GM21786 (cell line): ENCODE measurements around the gene GALP.
"Not testable (repeated sequence)": the region's sequence is repeated elsewhere in the genome, so short reads cannot be mapped to it uniquely, and the experiment has no call there.

Experiments
- ATAC-seq: cut with Tn5 transposase; IDR thresholded peaks from one replicate; pipeline ENCODE4 v1.9.1; 2021; ENCODE audit not compliant: unreplicated experiment

The GALP gene

DNA sequence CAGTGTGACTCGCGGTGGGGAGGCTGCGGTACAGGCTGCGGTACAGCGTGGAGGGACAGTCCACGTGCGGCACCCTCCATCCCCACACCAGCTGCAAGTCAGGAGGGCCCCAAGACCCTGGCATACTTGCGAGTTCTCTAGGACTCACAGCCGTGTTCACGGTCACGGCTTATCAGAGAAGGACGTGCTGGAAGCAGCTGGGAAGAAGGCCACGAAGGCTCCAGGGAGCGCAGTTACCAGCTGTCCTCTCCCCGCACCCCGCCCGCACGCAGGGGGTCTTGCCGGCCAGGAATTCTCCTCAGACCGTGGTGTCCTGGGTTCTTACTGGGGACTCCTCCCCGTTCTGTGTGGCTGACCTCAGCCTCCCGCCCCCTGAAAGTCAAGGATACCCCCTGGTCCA is 28.5 kb upstream of the GALP start:
- ATAC-seq = no peak

DNA sequence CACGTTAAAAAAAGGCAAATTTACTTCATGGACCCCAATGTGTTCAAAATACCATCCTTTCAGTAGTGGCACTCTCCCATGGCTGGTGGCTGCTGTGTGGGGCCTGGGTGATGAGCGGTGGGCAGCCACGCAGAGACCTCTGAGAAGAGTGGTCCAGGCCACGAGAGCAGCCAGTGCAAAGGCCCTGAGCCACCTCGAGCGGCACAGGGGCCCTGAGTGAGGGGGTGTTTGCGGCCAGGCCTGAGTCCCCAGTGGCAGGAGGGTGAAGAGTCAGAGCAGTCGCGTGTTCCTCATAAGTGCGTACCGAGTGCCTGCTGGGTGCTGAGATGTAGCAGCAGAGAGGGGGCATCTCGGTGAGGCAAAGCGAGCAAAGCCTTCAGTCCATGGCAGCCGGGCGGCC is 27.7 kb upstream of the GALP start:
- ATAC-seq = no peak

DNA sequence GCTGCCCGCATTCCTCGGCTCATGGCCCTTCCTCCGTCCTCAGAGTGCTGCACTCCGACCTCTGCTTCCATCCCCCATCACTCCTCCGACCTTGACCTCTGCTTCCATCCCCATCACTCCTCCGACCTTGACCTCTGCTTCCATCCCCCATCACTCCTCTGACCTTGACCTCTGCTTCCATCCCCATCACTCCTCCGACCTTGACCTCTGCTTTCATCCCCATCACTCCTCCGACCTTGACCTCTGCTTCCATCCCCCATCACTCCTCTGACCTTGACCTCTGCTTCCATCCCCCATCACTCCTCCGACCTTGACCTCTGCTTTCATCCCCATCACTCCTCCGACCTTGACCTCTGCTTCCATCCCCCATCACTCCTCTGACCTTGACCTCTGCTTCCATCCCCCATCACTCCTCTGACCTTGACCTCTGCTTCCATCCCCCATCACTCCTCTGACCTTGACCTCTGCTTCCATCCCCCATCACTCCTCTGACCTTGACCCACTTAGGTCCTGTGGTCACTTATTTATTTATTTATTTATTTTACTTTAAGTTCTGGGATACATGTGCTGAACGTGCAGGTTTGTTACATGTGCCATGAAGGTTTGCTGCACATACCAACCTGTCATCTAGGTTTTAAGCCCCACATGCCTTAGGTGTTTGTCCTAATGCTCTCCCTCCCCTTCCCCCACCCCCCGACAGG is 26.7 kb upstream of the GALP start:
- ATAC-seq = not testable (repeated sequence)

DNA sequence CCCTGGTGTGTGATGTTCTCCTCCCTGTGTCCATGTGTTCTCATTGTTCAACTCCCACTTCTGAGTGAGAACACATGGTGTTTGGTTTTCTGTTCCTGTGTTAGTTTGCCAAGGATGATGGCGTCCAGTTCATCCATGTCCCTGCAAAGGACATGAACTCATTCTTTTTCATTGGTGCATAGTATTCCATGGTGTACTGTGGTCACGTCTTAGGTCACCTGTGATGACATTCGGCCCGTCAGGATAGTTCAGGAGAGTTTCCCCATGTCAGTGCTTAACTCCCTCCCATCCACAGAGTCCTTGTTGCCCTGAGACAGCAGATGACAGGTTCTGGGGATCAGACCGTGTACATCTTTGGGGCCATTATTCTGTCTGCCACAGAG is 26.2 kb upstream of the GALP start:
- ATAC-seq = no peak

DNA sequence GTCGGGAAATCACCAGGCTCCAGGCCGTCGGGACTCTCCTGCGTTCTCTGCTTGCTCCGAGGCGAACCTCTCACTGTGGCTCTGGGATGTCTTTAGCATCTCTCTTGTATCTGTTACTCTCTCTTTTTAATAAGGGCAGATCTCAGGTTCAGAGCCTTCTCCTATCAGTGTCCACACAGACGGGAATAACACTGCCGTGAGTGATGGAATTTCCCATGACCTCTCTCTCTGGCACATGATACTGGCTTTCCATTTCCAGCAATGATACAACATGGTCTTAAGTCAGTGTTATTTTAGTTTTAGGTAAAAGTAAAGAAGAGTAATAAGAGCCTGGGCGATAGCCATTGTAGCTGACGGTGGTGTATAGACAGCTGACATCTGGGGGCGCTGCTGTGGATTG is 25.4 kb upstream of the GALP start:
- ATAC-seq = no peak

DNA sequence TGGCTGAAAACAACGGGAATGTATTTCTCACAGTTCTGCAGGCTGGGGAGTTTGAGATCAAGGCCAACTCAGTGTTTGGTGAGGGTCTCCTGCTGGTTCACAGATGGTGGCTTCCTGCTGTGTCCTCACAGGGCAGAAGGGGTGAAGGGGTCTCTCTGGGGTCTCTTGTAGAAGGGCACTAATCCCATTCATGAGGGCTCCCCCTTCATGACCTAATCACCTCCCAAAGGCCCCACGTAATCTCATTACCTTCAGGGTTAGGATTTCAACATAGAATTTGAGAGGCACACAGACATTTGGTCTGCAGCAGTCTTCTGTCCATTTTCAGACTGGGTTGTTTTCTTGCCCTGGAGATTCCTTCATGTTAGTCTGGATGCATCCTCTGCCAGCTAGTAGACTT is 23.2 kb upstream of the GALP start:
- no peak for ATAC-seq

DNA sequence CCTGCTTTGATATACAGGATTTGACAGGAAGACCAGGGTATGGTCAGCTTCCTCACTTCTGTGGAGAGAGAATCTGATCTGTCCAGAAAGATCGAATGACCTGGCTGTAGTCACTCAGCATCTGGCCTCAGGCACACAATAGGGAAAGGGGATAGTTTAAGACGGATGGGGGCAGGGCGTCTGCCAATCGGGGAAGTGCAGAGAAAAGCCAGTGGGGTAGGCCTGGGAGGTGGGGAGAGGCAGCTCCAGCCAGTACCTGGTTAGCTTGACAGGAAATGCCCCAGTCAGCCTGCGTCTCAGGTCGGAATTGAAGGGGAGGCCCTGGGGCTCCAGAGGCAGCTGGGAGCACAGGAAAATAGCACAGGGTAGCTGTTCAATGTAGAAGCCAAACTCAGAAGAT is 22.3 kb upstream of the GALP start:
- ATAC-seq = no peak

DNA sequence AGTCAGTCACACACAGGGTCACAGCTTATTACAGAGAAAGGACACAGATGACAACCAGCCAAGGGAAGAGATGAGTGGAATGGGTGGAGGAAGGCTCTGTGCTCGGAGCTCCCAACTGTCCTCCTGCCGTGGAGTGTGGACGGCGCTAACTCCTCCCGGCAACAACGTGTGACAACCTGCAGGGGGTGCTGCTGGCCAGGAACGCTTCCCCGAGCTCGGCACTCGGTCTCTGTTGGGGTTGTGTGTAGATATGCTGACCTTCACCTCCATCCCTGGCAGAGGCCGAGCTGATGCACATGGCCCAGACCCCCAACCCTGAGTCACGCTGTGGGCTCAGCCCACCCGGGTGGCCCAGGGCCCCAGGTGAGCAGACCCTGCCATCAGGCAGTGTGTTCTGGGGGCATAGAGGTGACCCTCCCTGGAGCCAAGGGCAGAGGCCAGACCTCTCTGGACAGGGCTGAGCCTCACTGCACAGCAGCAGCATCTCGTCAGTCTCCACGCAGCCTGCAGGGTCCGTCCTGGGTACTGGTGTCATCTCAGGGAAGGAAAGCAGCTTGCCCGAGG is 20.6 kb upstream of the GALP start:
- no peak for ATAC-seq

DNA sequence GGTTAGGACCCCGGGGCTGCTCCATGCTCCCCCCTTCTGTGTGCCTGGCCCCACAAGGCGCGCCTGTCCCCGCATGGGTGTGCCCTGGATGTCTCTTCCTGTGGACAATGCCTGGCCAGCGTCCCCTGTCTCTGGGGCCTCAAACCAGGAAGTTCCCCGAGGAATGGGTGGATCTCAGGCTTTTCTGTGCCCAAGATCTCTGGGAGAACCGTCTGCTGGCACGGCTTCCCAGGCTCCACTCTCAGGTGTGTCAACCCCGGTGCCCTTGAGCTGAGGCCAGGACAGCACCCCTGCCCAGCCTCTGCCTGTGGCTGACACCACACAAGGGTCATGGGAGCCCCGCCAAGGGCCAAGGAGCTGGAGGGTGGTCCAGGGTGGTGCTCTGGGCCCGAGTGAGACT is 19.0 kb upstream of the GALP start:
- no peak for ATAC-seq

DNA sequence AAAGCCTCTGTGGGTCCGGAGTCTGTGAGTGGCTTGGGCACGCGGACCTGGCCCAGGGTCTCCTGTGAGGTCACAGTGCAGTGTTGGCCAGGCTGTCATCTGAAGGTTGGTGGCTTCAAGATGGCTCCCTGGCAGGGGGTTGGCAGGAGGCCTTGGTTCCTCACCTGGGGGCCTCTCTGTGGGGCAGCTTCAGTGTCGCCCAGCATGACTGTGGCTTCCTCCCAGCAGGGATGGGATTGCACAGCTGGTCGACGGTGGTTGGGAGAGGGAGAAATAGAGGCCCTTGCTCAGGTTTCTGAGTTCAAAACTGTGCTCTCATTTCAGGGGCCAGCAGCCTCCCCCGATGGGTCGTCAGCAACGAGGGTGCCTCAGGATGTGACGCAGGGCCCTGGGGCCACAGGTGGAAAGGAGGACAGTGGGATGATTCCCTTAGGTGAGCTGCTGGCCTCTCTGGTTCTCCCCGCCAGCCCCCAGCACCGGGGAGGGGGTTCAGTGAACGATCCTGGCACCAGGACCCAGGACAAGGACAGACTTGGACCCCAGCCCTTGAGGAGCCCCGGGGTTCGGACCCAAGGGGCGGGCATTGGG is 17.5 kb upstream of the GALP start:
- ATAC-seq = no peak

DNA sequence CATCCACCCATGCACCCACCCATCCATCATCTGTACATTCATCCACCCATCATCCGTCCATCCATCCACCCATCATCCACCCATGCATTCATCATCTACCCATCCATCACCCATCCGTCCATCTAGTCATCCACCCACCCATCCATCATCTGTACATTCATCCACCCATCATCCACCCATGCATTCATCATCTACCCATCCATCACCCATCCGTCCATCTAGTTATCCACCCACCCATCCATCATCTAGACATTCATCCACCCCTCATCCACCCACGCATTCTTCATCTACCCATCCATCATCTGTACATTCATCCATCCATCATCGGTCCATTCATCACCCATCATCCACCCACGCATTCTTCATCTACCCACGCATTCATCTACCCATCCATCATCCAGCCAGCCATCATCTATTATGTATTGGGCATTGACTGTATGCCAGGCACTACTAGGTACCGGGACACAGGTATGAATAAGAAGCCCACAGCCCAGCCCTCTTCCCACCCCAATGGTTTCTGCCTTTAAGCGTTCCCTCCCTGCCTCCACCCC is 16.7 kb upstream of the GALP start:
- ATAC-seq = no peak

DNA sequence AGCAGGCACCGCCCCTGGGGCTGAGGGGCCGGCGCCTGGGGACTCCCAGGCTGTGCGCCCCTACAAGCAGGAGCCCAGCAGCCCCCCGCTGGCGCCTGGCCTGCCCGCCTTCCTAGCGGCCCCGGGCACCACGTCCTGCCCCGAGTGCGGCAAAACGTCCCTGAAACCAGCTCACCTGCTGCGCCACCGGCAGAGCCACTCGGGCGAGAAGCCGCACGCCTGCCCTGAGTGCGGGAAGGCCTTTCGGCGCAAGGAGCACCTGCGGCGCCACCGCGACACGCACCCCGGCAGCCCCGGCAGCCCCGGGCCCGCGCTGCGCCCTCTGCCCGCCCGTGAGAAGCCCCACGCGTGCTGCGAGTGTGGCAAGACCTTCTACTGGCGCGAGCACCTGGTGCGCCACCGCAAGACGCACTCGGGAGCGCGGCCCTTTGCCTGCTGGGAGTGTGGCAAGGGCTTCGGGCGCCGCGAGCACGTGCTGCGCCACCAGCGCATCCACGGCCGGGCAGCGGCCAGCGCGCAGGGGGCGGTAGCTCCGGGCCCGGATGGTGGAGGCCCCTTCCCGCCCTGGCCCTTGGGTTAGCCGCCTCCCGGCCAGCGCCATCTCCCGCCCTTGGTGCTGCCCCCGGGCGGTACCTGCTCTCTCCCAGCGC is 16.1 kb upstream of the GALP start:
- no peak for ATAC-seq

DNA sequence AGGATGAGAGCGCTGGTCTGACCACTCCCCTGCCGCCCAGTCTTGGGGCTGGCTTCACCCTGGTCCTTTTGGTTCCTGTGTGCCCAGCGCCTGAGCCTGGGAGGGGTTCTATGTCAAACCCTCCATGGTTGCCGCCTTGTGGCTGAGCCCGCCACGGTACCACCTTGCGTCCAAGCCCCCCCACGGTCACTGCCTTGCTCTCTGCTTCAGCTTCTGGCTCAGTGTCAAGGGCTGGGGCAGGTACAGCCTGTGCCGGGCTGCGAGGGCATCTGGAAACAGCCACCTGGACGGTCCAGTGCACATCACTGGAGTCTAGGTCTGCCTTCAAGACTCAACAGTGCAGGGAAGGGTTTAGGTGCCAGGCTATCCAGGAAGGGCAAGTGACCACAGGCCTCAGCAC is 14.3 kb upstream of the GALP start:
- no peak for ATAC-seq

DNA sequence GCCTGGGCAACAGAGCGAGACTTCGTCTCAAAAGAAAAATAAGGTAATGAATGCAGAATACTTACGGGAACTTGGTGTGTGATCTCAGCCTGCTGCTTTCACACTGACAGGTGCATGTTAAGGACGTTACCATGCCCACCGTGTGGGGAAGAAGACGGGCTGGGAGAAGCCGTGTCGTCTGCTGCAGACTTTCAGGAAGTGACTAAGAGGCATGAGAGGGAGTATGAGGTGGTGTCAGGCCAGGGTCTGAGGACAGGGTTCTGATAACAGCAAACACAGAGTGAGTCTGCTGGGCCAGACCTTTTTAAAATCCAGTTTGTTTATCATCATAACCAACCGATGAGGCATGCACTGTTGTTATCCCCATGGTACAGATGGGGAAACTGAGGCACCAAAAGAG is 13.6 kb upstream of the GALP start:
- no peak for ATAC-seq

DNA sequence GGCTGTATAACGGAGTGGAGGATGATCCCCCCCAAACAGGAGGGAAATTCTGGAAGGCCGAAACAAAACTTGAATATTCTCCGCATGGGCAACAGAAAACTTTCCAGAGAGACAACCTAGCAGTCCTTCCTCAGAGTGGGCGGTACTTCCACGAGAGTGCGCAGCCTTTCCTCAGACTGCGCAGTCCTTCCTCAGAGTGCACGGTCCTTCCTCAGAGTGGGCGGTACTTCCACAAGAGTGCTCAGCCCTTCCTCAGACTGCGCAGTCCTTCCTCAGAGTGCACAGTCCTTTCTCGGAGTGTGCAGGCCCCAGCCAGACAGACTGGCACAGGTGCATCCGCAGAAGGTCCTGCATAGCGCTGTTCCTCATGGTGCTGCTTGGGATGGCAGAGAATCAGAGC is 12.7 kb upstream of the GALP start:
- no peak for ATAC-seq

DNA sequence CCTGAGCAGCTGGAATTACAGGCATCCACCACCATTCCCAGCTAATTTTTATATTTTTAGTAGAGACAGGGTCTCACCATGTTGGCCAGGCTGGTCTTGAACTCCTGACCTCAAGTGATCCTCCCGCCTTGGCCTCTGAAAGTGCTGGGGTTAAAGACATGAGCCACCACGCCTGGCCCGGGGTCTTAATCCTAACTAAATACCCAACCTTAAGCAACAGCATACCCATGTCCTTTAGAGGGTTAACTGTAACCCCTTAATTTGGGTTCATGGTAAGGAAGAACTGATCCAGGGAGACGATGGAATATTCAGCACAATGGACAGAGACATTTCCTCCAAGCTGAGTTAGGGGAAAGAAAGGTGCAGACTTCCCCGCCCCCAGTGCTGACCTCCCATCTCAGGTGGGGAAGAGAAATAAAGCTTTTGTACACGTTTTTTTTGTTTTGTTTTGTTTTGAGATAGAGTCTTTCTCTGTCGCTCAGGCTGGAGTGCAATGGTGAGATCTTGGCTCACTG is 8.7 kb upstream of the GALP start:
- ATAC-seq = no peak

DNA sequence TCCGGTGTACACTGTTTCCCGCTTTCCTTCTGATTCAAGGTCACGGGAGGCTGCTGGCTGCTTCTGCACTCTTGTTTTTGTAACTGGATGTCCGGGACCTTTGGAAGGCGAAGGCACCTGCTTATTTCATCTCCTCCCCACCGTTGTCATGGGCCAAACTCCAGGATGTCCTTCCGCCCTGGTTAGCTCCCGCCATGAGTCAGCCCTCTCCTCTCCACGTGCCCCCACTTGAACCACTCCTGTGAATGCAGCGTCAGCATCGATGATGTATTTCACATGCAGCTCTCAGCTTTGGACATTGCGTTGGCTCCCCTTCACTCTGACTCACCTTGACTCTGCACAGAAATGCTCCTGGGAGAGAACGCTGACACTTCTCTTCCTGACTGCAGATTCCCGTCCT is 5.5 kb upstream of the GALP start:
- no peak for ATAC-seq

DNA sequence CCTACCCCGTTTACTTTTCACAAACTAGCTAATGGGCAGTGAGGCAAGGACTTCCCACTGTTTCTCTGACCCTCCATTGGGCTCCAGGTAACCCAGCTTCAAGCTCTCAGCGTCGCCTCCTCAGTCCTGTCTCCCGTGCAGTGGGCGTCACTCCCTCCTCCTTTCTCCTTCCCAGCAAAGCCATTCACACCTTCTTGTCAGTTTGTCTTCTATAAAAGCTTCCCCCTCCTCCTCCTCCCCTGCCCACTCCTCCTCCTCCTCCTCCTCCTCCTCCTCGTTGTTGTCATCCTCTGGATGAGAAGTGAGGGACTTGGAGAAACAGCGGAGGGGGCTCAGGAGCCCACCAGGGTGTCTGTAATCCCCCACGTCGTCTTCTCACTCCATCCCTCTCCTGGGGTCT is 1.7 kb upstream of the GALP start:
- no peak for ATAC-seq

DNA sequence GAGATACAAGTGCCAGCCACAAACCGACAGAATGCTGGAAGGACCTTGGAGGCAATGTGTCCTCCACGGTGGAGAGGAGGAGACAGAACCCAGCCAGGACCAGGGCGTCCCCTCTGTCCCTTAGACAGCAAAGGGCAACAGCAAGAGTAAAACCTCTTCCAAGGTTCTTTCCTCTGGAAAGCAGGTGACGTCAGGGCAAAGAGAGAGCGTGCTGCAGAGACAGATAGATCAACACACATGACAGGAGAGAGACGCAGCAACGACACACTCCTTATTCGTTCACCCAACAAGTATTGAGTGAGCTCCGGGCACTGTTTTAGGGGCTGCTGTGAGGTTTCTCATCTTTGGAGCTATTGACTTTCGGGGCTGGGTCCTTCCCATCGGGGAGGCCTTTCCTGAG is 1.3 kb upstream of the GALP start:
- ATAC-seq = no peak

DNA sequence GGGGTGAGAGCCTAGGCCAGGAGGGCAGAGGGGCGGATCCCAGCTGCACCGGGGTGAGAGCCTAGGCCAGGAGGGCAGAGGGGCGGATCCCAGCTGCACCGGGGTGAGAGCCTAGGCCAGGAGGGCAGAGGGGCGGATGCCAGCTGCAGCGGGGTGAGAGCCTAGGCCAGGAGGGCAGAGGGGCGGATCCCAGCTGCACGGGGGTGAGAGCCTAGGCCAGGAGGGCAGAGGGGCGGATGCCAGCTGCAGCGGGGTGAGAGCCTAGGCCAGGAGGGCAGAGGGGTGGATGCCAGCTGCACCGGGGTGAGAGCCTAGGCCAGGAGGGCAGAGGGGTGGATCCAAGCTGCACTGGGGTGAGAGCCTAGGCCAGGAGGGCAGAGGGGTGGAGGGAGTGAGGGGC is 502 bp downstream of the GALP start:
- not testable (repeated sequence) for ATAC-seq

DNA sequence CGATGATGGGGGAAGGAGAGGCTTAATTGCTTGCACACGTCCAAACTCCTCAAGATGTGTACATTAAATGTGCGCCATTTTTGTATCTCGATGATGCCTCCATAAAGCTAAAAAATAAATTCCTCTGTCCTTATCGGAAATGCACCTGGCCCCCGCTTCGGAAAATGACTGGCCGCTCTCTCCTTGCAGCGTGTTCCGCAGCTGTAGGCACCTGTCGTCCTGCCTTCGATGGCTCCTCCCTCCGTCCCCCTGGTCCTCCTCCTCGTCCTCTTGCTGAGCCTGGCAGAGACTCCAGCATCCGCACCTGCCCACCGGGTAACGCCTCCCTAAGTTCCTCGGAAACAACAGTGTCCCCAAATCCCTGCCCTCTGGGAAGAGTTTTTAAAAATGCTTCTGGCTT is 1.1 kb downstream of the GALP start:
- ATAC-seq = no peak
